GF-D8 (cell line): ENCODE measurements around the gene PALLD.

Experiments
- DNase-seq: peaks from one replicate; lab custom pipeline; 2025; lab: John Stamatoyannopoulos, UW

PALLD gene

GRCh38 chr4:168852933-168853713 is 356.3 kb downstream of the PALLD start:
- DNase-seq: no peak

- no peak for DNase-seq
These were observed 356.9 kb downstream of the PALLD start for GRCh38 chr4:168853770-168854169.

- no peak for DNase-seq
These were observed 357.6 kb downstream of the PALLD start for GRCh38 chr4:168854350-168854921.

GRCh38 chr4:168856312-168856711 is 359.5 kb downstream of the PALLD start:
- no peak for DNase-seq

GRCh38 chr4:168857009-168857408 is 360.2 kb downstream of the PALLD start:
- DNase-seq: no peak

- no peak for DNase-seq
These were observed 360.9 kb downstream of the PALLD start for GRCh38 chr4:168857546-168858314.

- no peak for DNase-seq
These were observed 362.2 kb downstream of the PALLD start for GRCh38 chr4:168859100-168859499.

- no peak for DNase-seq
These were observed 363.2 kb downstream of the PALLD start for GRCh38 chr4:168859888-168860694.

- DNase-seq: no peak
These were observed 364.0 kb downstream of the PALLD start for GRCh38 chr4:168860827-168861226.

GRCh38 chr4:168863719-168864647 is 367.1 kb downstream of the PALLD start:
- DNase-seq: no peak

- DNase-seq: no peak
These were observed 368.1 kb downstream of the PALLD start for GRCh38 chr4:168864821-168865541.

GRCh38 chr4:168865854-168866253 is 369.0 kb downstream of the PALLD start:
- no peak for DNase-seq

GRCh38 chr4:168866635-168867034 is 369.8 kb downstream of the PALLD start:
- DNase-seq: no peak

GRCh38 chr4:168867128-168867527 is 370.3 kb downstream of the PALLD start:
- DNase-seq: no peak

GRCh38 chr4:168868044-168868781 is 371.4 kb downstream of the PALLD start:
- DNase-seq: no peak

- no peak for DNase-seq
These were observed 371.9 kb downstream of the PALLD start for GRCh38 chr4:168868802-168869201.

- DNase-seq: no peak
These were observed 373.2 kb downstream of the PALLD start for GRCh38 chr4:168870004-168870403.

- DNase-seq: no peak
These were observed 374.8 kb downstream of the PALLD start for GRCh38 chr4:168871632-168872031.

GRCh38 chr4:168874083-168874482 is 377.2 kb downstream of the PALLD start:
- no peak for DNase-seq

GRCh38 chr4:168876106-168876505 is 379.3 kb downstream of the PALLD start:
- no peak for DNase-seq
